ENCODE measurements around the gene WWP2. TPM values are rescaled to one million over a fixed set of nuclear protein-coding genes. Genes with fewer than 3 reads are reported as not detected.
A peak's percentile ranks its signal among the peaks of the same experiment; 100 is the strongest.

WWP2 gene
- 31.4 TPM for total RNA-seq

DNA sequence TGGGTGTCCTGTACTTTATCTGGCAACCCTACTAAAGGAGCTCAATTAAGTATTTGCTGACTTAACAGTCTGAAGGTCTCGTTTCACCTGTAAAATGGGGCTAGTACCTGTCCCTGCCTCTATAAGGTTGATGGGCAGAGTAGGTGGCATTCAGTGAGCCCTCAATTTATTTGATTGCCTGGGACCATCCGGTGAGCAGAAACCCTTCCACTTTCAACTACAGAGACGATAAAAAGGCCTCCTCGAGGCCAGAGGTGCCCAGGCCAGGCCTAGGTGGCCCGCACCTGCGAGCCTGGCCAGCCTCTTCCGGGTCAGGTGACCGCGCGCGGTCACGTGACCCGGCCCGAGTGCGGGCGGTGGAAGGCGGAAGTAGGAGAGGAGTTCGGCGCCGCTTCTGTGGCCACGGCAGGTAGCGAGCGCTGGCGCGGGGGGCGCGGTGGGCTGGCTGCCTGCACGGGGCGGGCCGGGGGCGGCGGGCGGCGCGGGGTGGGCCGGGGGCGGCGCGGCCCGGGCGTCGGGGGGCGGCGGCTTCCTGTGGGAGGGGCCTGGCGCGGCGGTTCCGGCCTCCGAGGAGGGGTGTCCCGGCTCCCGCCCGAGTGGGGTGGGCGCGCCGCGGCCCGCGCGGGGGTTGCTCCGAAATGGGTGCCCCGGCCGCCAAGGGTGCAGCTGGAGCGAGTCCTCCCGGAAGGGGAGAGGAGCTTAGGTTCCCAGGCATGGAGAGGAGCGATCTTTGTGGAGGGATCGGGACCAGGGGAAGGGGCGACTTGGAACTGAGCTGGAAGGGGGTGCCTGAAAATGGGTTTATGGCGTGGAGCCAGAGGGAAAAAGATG is at the start of gene WWP2:
WWP2 (plus strand) TSS at position 350 of the 831 bp plus-strand sequence. CDS start 24,679 bp downstream, outside the sequence.

DNA sequence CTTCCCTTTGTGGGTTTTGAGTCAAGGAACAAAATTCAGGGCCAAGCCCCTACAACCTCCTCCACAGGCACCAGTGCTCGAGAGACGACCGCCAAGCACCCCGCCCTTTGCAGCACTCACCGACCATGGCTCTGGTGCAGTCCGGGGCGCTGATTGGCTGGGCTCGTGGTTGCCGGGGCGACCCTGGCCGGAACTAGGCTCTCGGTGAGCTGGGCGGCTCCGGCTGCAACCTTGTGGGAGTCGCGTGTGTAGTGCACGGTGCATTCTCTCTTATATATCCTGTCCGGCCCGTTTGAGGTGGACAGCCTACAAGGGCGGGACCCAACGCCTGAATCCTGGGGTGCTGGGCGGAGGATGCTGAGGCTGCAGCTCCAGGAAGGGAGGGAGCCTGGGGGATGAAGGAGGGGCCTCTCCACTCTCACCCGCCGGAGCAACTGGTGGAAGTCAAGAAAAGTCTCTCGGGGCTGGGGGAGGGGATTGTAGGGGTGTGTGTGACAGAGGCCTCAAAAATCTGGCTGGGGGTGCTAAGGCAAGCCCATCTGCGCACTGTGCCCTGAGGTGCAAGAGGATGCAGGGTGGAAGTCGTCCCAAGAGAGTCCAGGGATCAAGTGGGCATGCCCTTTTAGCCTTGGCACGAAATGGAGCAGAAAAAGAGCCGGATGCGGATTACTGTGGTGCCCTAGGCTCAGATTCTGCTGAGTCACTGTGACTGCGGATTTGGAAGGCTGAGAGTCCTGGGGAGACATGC is 35.6 kb upstream of the WWP2 start, which contains the start of gene NQO1:
NQO1 (minus strand) TSS at position 248 of the 748 bp plus-strand sequence; CDS start at position 127, 121 bp downstream.

DNA sequence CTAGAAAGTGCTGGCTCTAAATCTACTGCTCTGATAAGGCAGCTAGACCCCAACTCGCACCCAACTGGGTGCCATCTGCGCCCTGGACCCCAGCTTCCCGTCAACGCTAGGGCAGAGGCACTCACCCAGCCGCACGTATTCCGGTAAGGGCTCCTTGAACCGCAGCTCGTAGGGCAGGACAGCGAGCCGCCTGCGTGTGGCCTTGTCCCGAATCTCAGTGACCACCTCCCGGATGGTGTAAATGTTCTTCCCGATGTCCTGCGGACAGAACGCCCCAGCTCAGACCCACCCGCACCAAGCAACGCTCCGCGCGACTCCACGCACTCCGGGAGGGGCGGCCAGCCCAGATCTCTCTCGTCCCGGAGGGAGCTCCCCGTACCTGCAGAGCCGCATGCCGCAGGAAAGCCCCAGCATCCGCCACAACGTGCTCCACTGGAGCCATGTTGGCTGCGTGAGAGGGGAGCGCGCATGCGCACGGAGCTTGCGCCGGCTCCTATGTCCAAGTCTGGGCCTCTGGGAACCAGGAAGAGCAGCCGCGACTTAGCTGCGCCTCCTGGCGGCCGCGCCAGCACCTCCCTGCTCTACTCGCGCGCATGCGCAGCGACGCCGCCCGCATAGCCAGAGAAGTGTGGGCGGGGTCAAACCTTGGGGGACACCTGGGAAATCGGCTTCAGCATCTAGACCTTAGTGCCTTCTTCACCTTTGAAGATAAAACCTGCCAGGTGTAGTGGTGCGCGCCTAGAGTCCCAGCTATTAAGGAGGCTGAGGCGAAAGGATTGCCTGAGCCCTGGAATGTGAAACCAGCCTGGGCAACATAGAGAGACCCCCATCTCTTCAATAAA is 7.4 kb upstream of the WWP2 start, which contains the start of gene NOB1:
NOB1 (minus strand) TSS at position 458 of the 842 bp plus-strand sequence; CDS start at position 442, 16 bp downstream.

DNA sequence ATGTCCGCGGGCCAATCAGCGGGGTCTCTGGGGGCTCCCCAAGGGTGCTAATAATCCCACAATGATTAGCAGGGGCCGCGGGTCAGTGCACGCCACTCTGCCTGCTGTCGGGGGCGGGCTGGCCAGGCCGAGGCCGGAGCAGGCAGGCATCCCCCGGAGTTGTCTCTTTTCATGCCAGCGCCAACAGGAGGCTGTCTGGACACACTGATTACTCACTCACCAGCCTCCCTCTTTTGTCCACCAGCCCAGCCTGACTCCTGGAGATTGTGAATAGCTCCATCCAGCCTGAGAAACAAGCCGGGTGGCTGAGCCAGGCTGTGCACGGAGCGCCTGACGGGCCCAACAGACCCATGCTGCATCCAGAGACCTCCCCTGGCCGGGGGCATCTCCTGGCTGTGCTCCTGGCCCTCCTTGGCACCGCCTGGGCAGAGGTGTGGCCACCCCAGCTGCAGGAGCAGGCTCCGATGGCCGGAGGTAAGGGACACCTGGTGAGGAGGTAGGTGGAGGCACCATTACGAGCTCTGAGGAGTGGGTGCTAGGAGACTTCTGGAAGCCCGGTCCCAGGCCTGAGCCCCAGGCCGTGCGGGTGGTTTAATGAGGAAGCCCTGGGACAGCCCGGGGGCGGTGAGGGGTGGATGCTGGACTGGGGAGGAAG is 189.0 kb downstream of the WWP2 start, which contains the start of gene CLEC18A:
CLEC18A (plus strand) TSS at position 318 of the 655 bp plus-strand sequence; CDS start at position 351, 33 bp downstream.

Small RNA genes lying within 50 kb of the gene (small RNA-seq; reads per million reads assigned to genes)
- gene AC026468.1, result not detected
- 74.3 reads per million, percentile 96 among the genes with 10 or more reads in this experiment for gene MIR140
- not detected for gene RF00091

Other genes starting within 250 kb of the WWP2 start
- gene NFAT5, start 196.4 kb upstream of the WWP2 start, total RNA-seq, result 25.8 TPM
- 20.8 TPM for gene NQO1, start 35.8 kb upstream of the WWP2 start, total RNA-seq
- gene NOB1, start 7.4 kb upstream of the WWP2 start, total RNA-seq, result 13.1 TPM
- gene CLEC18A, start 189.0 kb downstream of the WWP2 start, total RNA-seq, result 0.69 TPM

All from diencephalon (tissue), 1 donor.